ENCODE measurements around the gene ALOX12. TPM values are rescaled to one million over a fixed set of nuclear protein-coding genes. Genes with fewer than 3 reads are reported as not detected.

ALOX12 gene
- total RNA-seq, 1 experiment from 2014 or later: not detected

Other genes with a start within 250 kb of the ALOX12 start
- gene XAF1, start 240.0 kb upstream of the ALOX12 start, total RNA-seq (2014; rRNA removed; shearing (Covaris generic); ENCODE audit: low replicate concordance): not detected in 2 replicates
- gene FBXO39, start 219.8 kb upstream of the ALOX12 start, total RNA-seq (2014; rRNA removed; shearing (Covaris generic); ENCODE audit: low replicate concordance): not detected in 2 replicates
- gene TEKT1, start 164.3 kb upstream of the ALOX12 start, total RNA-seq (2014; rRNA removed; shearing (Covaris generic); ENCODE audit: low replicate concordance): not detected in 2 replicates
- gene RNASEK, start 16.6 kb downstream of the ALOX12 start, total RNA-seq (2014; rRNA removed; shearing (Covaris generic); ENCODE audit: low replicate concordance): 128 and 131 TPM in 2 replicates
- gene BCL6B, start 27.0 kb downstream of the ALOX12 start, total RNA-seq (2014; rRNA removed; shearing (Covaris generic); ENCODE audit: low replicate concordance): not detected in 2 replicates
- gene SLC16A13, start 40.0 kb downstream of the ALOX12 start, total RNA-seq (2014; rRNA removed; shearing (Covaris generic); ENCODE audit: low replicate concordance): 3.7 and 8.6 TPM in 2 replicates
- gene SLC16A11, start 48.0 kb downstream of the ALOX12 start, total RNA-seq (2014; rRNA removed; shearing (Covaris generic); ENCODE audit: low replicate concordance): not detected in 2 replicates
- not detected in 2 replicates for gene CLEC10A, start 84.2 kb downstream of the ALOX12 start, total RNA-seq (2014; rRNA removed; shearing (Covaris generic); ENCODE audit: low replicate concordance)
- gene ASGR2, start 118.8 kb downstream of the ALOX12 start, total RNA-seq (2014; rRNA removed; shearing (Covaris generic); ENCODE audit: low replicate concordance): not detected in 2 replicates
- gene ASGR1, start 183.3 kb downstream of the ALOX12 start, total RNA-seq (2014; rRNA removed; shearing (Covaris generic); ENCODE audit: low replicate concordance): not detected in 2 replicates
- 2.8 and 4.8 TPM in 2 replicates for gene DLG4, start 223.8 kb downstream of the ALOX12 start, total RNA-seq (2014; rRNA removed; shearing (Covaris generic); ENCODE audit: low replicate concordance)
- 301 and 338 TPM in 2 replicates for gene ACADVL, start 223.9 kb downstream of the ALOX12 start, total RNA-seq (2014; rRNA removed; shearing (Covaris generic); ENCODE audit: low replicate concordance)
- gene DVL2, start 238.5 kb downstream of the ALOX12 start, total RNA-seq (2014; rRNA removed; shearing (Covaris generic); ENCODE audit: low replicate concordance): 33.3 and 64.4 TPM in 2 replicates
- gene PHF23, start 243.4 kb downstream of the ALOX12 start, total RNA-seq (2014; rRNA removed; shearing (Covaris generic); ENCODE audit: low replicate concordance): 28.0 and 39.4 TPM in 2 replicates
- 211 and 296 TPM in 2 replicates for gene GABARAP, start 246.4 kb downstream of the ALOX12 start, total RNA-seq (2014; rRNA removed; shearing (Covaris generic); ENCODE audit: low replicate concordance)